Heart left ventricle (tissue), 13 donors: ENCODE measurements around the gene BCL2.

Experiments
- CTCF ChIP-seq, 12 donors: fragments of 200-600 bp; sonication (generic) in 4 of 12; IDR thresholded peaks; one replicate each; pipeline versions ENCODE4 v1.5.0 to v1.8.0; 2018 to 2022; ENCODE audit warnings: antibody characterized with exemption in 12 of 12, mild to moderate bottlenecking in 5 of 12
- POLR2A ChIP-seq, 2 donors: fragments of 450-650 bp; IDR thresholded peaks; one replicate each; pipeline ENCODE4 v1.6.1; 2017; ENCODE audit warnings: antibody characterized with exemption in 2 of 2, mild to moderate bottlenecking in 2 of 2, moderate library complexity in 2 of 2
- donor health status: ischemic (EF 13 %, LVEDD 7.1; RV severe dilation, severe dysfunction).
- donor health status: DM: no; HTN: yes; CAD: no.
- donor health status: DM: no; HTN: no; CAD: no.
- donor health status: ischemic (EF 25% LVEDD 6.9; RV normal size, moderate dysfunction).
- donor health status: ischemic (EF 25% LVEDD 5.7; RV mildly dilated, moderate dysfunction).
- donor health status: ischemic (EF 35%, LVEDD 5.7; RV mildly dilated, moderate dysfunction).
- donor health status: nonischemic (EF 11% LVEDD 7.7; RV severe dilation, severe dysfunction).
- donor health status: DM: yes; HTN: yes; CAD: no.
- donor health status: PGD.
- donor health status: ischemic (EF 29% LVEDD 5.4; RV normal size, mild dysfunction).
- donor health status: nonischemic (EF 23%, LVEDD 6.1; RV moderate dilation, normal function).

DNA sequence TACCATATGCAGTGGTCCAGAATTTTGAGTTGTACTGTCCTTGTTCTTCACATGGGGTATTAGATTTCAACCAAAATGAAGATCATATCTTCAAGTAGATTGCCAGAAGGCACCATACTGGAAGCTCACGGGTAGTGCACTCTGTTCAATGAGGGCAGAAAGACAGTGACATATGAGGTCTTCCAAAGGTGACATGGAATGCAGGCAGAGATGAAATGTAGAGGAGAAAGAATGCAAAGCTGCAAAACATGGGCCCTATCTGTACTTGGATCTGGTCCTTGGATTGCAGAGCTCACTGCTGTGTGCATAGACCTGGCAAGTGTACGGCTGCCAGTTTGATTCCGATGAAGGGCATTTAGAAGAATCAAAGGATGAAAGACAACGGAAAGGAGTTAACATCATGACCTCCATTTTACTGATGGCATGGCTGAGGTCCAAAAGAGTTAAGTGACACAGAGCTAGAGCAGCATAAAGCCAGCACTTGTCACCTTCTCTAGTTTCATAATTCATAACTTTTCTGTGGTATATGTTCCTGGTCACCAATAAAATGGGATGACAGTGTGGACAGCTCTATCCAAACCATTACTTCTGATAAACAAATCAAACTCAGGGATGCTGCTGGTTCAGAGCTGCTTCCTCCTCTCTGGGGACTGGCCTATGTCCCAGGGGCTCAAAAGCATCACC is 64.7 kb downstream of the BCL2 start:
- TF ChIP-seq POLR2A (IDR thresholded peaks at IDR 0.05) (no peak), CTCF (IDR thresholded peaks at IDR 0.05) (no peak)
